Measurements from ENCODE around the gene CAMK2D.
A peak's percentile ranks its signal among the peaks of the same experiment; 100 is the strongest.

Gene CAMK2D

DNA sequence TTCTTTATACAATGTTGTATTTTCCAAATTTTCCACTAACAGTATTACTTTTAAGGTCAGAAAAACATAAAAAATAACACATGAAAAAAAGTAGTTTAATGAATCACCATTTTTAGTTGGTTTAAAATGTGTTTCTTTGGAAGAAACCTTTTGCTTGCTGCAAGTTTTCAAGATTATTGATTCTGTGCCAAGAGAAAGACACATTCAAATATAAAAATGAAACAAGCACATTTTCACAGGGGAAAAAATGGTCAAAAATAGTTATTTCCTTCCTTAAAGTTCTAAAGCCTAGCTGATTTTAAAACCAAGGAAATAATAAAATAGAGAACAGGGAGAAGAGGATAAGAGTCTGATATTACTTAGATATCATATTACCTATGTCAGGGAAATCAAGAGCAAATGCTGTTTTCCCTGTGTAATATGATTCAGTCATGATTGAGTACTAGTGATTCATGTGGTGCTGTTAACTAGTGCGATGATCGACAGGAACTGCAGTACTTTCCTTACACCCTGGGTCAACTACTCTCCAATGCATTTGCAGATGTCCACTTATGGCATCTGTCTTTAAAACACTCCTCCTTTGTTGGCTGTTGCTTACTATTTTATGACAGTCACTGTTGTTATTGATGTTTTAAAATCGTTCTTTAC lies 103.8 kb downstream of the CAMK2D start:
- Histone ChIP-seq H3K9me3 (ENCODE audit: severe bottlenecking) (no peaks in the 10 kb centered on the region), H3K4me1 (ENCODE audit: insufficient read depth, poor library complexity, severe bottlenecking) (peaks cover 11% of the 10 kb centered on the region), H3K27ac (ENCODE audit: poor library complexity, severe bottlenecking) (no peak overlapping the region), H3K27me3 (ENCODE audit: insufficient read depth, poor library complexity, severe bottlenecking) (no peaks in the 10 kb centered on the region), H3K36me3 (ENCODE audit: low read depth) (no peaks in the 10 kb centered on the region), H3K4me3 (ENCODE audit: severe bottlenecking) (no peak overlapping the region)
- DNase-seq (ENCODE audit: low spot score) (no peak), ATAC-seq (ENCODE audit: low read depth) (peak; percentile 99)
- TF ChIP-seq CTCF (IDR thresholded peaks at IDR 0.05; ENCODE audit: poor library complexity, severe bottlenecking) = no peak

GRCh38 chr4:113653871-113654270 lies 107.7 kb downstream of the CAMK2D start:
- H3K4me1 ChIP-seq (ENCODE audit: insufficient read depth, poor library complexity, severe bottlenecking) = peaks cover 16% of the 10 kb centered on the region
- H3K9me3 ChIP-seq (ENCODE audit: severe bottlenecking) = no peaks in the 10 kb centered on the region
- no peak for DNase-seq (ENCODE audit: low spot score)
- H3K4me3 ChIP-seq (ENCODE audit: severe bottlenecking) = no peak overlapping the region
- no peaks in the 10 kb centered on the region for H3K36me3 ChIP-seq (ENCODE audit: low read depth)
- ATAC-seq (ENCODE audit: low read depth) = no peak
- TF ChIP-seq CTCF (IDR thresholded peaks at IDR 0.05; ENCODE audit: poor library complexity, severe bottlenecking) = no peak
- no peaks in the 10 kb centered on the region for H3K27me3 ChIP-seq (ENCODE audit: insufficient read depth, poor library complexity, severe bottlenecking)
- H3K27ac ChIP-seq (ENCODE audit: poor library complexity, severe bottlenecking) = no peak overlapping the region

- no peaks in the 10 kb centered on the region for H3K9me3 ChIP-seq (ENCODE audit: severe bottlenecking)
- peak overlapping the region; percentile 5 for H3K27ac ChIP-seq (ENCODE audit: poor library complexity, severe bottlenecking)
- ATAC-seq (ENCODE audit: low read depth) (peak; percentile 73), DNase-seq (ENCODE audit: low spot score) (no peak)
- TF ChIP-seq CTCF (IDR thresholded peaks at IDR 0.05; ENCODE audit: poor library complexity, severe bottlenecking) = no peak
- H3K27me3 ChIP-seq (ENCODE audit: insufficient read depth, poor library complexity, severe bottlenecking) = no peaks in the 10 kb centered on the region
- H3K4me1 ChIP-seq (ENCODE audit: insufficient read depth, poor library complexity, severe bottlenecking) = peaks cover 25% of the 10 kb centered on the region
- no peak overlapping the region for H3K4me3 ChIP-seq (ENCODE audit: severe bottlenecking)
- no peaks in the 10 kb centered on the region for H3K36me3 ChIP-seq (ENCODE audit: low read depth)
Measured at GRCh38 chr4:113646442-113646822, 115.1 kb downstream of the CAMK2D start.

DNA sequence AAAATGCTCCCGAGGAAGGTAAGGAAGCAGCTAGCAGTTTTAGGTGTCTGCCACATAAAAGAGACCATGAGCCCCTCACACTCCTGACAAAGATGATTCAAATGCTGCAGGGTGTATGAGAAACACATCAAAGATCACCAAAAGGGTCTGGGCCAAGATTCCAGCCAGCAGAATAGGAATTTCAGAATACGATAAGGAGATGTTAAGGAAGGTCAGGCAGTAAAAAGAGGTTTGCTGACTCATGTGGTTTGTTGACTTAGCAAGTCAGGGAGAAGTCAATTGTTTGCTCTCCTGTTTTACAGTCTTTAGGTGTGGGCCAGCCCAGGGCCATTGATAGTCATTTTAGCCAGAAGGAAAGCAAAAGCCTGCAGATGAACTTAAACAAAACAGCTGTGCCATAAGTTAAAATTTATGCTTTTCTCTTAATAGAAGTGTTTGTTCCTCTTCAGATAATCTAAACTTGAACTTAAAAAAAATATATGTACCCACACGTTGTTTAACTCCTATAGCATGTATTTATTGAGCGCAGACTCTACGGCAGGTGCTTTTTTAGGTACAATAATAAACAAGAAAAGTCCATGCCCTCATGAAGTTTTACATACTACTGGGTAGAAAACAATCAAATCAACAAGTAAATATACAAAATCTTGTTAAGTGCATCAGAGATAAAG lies 115.6 kb downstream of the CAMK2D start:
- Histone ChIP-seq H3K27ac (ENCODE audit: poor library complexity, severe bottlenecking) (peak overlapping the region; percentile 5), H3K4me1 (ENCODE audit: insufficient read depth, poor library complexity, severe bottlenecking) (peaks cover 21% of the 10 kb centered on the region), H3K27me3 (ENCODE audit: insufficient read depth, poor library complexity, severe bottlenecking) (no peaks in the 10 kb centered on the region), H3K36me3 (ENCODE audit: low read depth) (no peaks in the 10 kb centered on the region), H3K4me3 (ENCODE audit: severe bottlenecking) (no peak overlapping the region), H3K9me3 (ENCODE audit: severe bottlenecking) (no peaks in the 10 kb centered on the region)
- ATAC-seq (ENCODE audit: low read depth) (peak; percentile 99), DNase-seq (ENCODE audit: low spot score) (peak; percentile 42)
- no peak for TF ChIP-seq CTCF (IDR thresholded peaks at IDR 0.05; ENCODE audit: poor library complexity, severe bottlenecking)

- Histone ChIP-seq H3K4me3 (ENCODE audit: severe bottlenecking) (no peak overlapping the region), H3K27ac (ENCODE audit: poor library complexity, severe bottlenecking) (no peak overlapping the region), H3K36me3 (ENCODE audit: low read depth) (no peaks in the 10 kb centered on the region), H3K9me3 (ENCODE audit: severe bottlenecking) (no peaks in the 10 kb centered on the region), H3K27me3 (ENCODE audit: insufficient read depth, poor library complexity, severe bottlenecking) (no peaks in the 10 kb centered on the region), H3K4me1 (ENCODE audit: insufficient read depth, poor library complexity, severe bottlenecking) (peaks cover 21% of the 10 kb centered on the region)
- ATAC-seq (ENCODE audit: low read depth) (no peak), DNase-seq (ENCODE audit: low spot score) (no peak)
- no peak for TF ChIP-seq CTCF (IDR thresholded peaks at IDR 0.05; ENCODE audit: poor library complexity, severe bottlenecking)
Measured at GRCh38 chr4:113645288-113645687, 116.2 kb downstream of the CAMK2D start.

Measured in RWPE2 (cell line).